ENCODE measurements around the gene DLGAP4.

Gene DLGAP4

DNA sequence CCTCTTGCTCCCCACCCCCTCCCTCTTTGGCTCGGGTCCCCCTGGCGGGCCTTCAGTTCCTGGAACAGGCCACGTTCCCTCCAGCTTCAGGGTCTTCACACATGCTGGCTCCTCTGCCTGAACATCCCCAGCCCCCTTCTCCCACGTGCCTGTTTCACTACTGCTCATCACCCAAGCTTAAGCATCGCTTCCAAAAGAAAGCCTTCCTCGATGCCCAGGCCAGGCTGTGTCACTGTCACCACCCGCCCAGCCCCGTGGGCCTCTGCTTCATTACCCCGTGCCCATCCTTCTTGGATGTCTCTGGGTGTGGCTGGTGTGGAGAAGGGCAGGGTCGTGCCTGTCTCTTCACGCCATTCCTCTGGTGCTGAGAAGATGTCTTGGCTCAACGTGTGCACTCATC is 2.8 kb downstream of the DLGAP4 start:
- TF ChIP-seq, protein P1, sequence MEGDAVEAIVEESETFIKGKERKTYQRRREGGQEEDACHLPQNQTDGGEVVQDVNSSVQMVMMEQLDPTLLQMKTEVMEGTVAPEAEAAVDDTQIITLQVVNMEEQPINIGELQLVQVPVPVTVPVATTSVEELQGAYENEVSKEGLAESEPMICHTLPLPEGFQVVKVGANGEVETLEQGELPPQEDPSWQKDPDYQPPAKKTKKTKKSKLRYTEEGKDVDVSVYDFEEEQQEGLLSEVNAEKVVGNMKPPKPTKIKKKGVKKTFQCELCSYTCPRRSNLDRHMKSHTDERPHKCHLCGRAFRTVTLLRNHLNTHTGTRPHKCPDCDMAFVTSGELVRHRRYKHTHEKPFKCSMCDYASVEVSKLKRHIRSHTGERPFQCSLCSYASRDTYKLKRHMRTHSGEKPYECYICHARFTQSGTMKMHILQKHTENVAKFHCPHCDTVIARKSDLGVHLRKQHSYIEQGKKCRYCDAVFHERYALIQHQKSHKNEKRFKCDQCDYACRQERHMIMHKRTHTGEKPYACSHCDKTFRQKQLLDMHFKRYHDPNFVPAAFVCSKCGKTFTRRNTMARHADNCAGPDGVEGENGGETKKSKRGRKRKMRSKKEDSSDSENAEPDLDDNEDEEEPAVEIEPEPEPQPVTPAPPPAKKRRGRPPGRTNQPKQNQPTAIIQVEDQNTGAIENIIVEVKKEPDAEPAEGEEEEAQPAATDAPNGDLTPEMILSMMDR (IDR thresholded peaks at IDR 0.05; ENCODE audit: insufficient read depth, low read length, poor library complexity, severe bottlenecking), result no peak
- peaks cover 2% of the 10 kb centered on the region for H3K27me3 ChIP-seq (replicated peaks; ENCODE audit: control insufficient read depth, insufficient read depth, low read length)
- no peak for DNase-seq (ENCODE audit: extremely low read depth, insufficient read length)
- no peak overlapping the region for H3K4me3 ChIP-seq (replicated peaks; ENCODE audit: low read depth, low read length)
- H3K36me3 ChIP-seq (ENCODE audit: control insufficient read depth, insufficient read depth, low read length), result no peaks in the 10 kb centered on the region

GRCh38 chr20:36309643-36310042 is 3.5 kb downstream of the DLGAP4 start:
- H3K36me3 ChIP-seq (ENCODE audit: control insufficient read depth, insufficient read depth, low read length), result no peaks in the 10 kb centered on the region
- H3K27me3 ChIP-seq (replicated peaks; ENCODE audit: control insufficient read depth, insufficient read depth, low read length), result peaks cover 2% of the 10 kb centered on the region
- TF ChIP-seq, protein P1 (IDR thresholded peaks at IDR 0.05; ENCODE audit: insufficient read depth, low read length, poor library complexity, severe bottlenecking), result no peak
- DNase-seq (ENCODE audit: extremely low read depth, insufficient read length), result no peak
- no peak overlapping the region for H3K4me3 ChIP-seq (replicated peaks; ENCODE audit: low read depth, low read length)

DNA sequence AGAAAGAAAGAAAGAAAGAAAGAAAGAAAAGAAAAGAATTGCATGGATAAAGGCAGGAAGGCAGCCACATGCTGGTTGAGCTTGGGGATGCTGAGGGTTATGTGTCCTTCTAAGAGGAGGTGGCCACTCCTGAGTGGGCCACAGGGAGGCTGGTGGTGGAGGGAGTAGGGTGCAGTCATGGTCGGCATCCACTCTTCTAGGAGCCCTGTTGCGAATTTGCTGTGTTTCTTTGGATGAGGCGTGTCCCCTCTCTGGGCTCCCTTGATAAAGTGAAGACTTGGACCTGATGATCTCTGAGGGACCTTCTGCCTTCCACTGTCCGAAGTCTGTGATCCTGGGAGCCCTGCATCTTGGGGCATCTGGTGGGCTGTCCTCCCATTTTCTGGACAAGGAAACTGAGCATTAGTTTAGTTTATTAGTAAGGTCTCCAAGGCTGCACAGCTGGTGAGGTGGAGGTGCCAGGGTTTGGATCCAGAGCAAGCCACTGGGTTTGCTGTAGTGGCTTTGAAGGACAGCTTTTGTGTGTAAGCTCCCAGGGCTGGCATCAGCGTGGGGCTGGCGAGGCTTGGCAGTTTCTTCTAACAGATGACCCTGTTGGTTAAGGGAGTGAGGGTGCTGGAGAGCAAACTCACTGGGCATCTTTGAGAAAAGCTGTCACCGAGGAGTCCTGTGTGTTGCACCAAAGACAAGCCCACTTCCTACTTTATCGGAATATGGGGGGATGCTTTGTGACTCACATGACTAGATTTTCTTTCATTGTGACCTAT is 4.3 kb downstream of the DLGAP4 start:
- H3K4me3 ChIP-seq (replicated peaks; ENCODE audit: low read depth, low read length), result no peak overlapping the region
- H3K36me3 ChIP-seq (ENCODE audit: control insufficient read depth, insufficient read depth, low read length), result no peaks in the 10 kb centered on the region
- TF ChIP-seq, protein P1 (IDR thresholded peaks at IDR 0.05; ENCODE audit: insufficient read depth, low read length, poor library complexity, severe bottlenecking), result no peak
- no peak for DNase-seq (ENCODE audit: extremely low read depth, insufficient read length)
- peaks cover 1% of the 10 kb centered on the region for H3K27me3 ChIP-seq (replicated peaks; ENCODE audit: control insufficient read depth, insufficient read depth, low read length)

DNA sequence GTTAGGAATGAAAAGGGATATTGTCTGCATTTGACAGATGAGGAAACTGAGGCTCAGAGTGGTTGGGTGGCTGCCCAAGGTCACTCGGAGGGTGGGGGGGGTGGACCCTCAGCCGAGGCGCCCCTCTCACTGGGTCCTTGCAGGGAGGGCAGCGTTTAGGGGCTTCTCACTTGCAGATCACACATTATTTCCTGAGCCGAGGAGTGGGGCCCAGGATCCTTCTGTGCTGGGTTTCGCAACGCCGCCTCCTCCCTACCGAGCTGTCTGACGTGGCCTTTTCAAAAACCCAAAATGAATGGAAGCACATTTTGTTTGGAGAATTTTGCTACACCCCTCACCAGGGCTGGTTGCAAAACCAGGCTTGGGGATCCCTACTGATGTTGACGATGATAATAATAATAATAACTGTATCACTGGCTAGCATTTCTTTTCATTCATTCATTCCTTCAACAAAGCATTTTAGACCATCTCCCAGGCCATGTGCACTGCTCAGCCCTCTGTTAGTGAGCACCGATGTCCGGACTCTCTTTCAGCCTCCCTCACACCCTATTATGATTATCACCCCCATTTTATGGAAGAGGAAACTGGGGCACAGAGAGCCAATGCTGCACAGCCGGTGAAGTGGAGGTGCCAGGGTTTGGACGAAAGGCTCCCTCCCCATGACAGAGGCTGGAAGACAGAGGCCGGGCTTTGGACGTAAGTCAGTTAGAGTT is 5.2 kb downstream of the DLGAP4 start:
- TF ChIP-seq, protein P1 (IDR thresholded peaks at IDR 0.05; ENCODE audit: insufficient read depth, low read length, poor library complexity, severe bottlenecking), result no peak
- no peak for DNase-seq (ENCODE audit: extremely low read depth, insufficient read length)
- H3K27me3 ChIP-seq (replicated peaks; ENCODE audit: control insufficient read depth, insufficient read depth, low read length), result no peaks in the 10 kb centered on the region; the same call in 1 of the 2 replicates
- H3K4me3 ChIP-seq (replicated peaks; ENCODE audit: low read depth, low read length), result no peak overlapping the region
- no peaks in the 10 kb centered on the region for H3K36me3 ChIP-seq (ENCODE audit: control insufficient read depth, insufficient read depth, low read length)

DNA sequence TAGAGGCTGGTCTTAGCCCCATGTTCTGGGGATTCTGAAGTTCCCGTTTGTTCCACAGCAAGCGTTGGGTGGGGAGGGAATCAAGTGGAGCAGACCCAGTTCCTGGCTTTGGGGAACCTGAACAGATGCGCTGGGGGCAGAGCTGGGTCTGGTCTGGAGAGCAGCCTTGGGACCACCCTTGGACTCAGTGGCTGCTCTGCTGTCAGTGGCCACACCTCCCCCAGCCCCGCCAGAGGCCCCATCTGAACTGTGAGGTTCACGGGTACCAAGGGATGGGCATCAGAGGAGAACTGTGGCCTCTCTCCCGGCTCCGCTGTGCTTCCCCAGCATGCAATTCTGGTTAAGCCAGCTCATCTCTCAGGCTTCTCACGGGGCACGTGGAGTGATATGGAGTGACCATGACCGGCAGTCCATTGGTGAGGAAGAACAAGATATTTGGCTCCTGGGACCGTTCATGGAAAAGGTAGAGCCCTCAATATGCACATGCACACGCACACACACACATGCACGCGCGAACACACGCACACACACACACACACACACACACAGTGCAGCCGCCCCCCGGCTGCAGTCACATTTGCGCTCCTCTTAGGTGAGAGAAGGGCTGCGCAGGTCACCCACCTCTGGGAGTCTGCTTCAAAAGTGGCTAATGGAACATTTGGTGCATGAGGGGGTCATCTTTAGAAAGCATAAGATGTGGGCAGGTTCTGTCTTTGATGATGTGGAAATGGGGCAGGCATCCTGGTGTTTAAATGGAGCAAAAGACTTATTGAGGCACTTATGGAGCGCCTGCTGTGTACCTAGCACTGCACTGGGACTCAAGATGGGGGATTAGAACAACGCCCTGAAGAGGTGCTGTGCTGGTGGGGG is 6.0 kb downstream of the DLGAP4 start:
- Histone ChIP-seq H3K27me3 (replicated peaks; ENCODE audit: control insufficient read depth, insufficient read depth, low read length) (no peaks in the 10 kb centered on the region; the same call in 1 of the 2 replicates), H3K4me3 (replicated peaks; ENCODE audit: low read depth, low read length) (no peak overlapping the region), H3K36me3 (ENCODE audit: control insufficient read depth, insufficient read depth, low read length) (no peaks in the 10 kb centered on the region)
- DNase-seq (ENCODE audit: extremely low read depth, insufficient read length), result no peak
- TF ChIP-seq, protein P1 (IDR thresholded peaks at IDR 0.05; ENCODE audit: insufficient read depth, low read length, poor library complexity, severe bottlenecking), result no peak
